ENCODE data around the gene TEC. TPM values are rescaled to one million over a fixed set of nuclear protein-coding genes. Genes with fewer than 3 reads are reported as not detected.

Gene TEC
- total RNA-seq, 2 donors from 2014 or later: 3.2 to 4.6 TPM

DNA sequence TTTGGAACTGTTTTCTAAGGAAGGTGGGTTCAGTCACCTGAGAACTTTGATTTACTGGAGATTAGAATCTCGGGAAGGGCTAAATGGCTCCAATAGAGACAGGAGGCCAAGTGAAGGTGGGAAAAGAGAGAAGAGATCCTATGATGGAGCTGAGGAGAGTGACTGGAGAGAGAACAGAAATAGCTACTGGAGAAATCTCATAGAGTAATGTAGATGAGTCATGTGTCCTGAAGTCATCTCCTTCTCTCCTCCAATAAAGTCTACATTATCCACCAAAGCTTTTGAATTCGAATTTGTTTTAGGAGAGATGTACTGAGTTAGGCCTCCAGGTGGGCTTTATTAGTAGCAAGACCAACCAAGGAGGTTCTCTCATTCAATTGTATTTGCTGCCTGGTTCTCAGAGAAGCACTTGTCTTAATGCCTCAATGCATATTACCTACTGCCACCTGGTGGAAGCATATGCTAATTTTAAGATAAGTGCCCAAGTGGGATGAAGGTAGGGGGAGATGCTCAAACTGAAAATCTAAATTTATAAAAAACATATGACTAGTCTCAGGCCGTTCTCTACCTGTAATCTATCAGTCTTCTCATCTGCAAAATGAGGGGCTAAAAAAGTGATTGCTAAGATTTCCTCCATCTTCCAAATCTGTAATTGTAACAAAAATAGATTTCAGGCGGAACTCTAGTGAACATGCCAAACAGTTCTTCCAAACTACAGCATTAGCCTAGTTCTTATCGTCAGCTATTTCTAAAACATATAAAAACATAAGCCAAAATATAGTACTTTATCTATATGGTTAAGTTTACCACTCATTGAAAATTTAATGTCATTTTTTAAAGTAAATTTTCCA, 160.0 kb downstream of the TEC start:
- intact Hi-C loops (cut with DNase I): loop anchor here in 1 of 2 donors (10.0 kb wide), 1 partner anchor 915 kb away; no protein-coding TSS in a partner anchor
- no peak for DNase-seq (ENCODE audit: low spot score)

DNA sequence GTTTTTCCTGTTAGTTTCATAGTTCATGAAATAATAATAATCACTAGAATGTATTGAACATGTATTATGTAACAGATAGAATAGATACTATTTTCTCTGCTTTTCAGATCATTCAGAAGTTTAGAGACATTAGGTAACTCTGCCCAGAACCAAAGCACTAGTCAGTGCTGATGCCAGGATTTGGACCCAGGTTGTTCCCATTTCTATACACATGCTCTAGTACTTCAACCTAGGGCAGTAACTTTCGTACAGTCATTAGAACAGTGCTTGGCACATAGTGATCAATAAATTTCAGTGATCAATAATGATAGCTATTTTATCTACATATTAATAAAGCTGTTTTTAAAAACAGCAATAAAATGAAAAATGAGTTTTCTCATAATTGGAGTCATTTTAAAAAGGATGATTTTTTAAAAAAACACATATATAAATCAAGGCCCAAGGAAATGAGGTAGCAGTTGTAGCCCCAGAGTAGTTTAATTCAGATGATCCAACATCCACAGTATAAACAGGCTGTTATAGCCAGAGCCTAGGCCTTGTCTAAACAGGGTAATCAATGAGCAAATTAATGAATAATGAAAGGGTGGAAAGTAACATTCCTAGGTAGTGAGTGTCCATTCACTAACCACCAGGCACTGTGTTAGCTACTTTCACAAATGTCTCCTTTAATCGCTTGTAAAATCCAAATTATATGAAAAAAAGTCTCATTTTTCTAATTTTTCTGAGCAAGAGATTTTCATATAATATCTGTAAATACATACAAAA, 161.1 kb downstream of the TEC start:
- no peak for DNase-seq (ENCODE audit: low spot score)

DNA sequence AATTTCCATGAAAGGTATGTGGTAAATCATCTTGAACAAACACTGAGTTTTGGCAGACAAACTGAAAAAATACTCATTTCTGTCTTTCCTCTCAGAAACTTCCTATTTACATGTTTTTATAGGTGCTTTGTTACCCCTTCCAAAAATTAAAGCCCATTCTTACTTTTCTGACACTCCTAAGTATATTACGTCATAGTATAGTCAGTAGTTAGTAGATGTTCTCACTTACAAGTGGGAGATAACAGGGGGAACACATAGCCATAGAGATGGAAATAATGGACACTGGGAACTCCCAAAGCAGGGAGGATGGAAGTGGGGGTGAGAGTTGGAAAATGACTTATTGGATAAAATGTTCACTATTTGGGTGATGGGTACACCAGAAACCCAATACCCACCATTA, 164.4 kb downstream of the TEC start:
- intact Hi-C loops (cut with DNase I): no loop called here

More for the DNA sequence above, 161.1 kb downstream of the TEC start:
- intact Hi-C loops (cut with DNase I): no loop called here

DNA sequence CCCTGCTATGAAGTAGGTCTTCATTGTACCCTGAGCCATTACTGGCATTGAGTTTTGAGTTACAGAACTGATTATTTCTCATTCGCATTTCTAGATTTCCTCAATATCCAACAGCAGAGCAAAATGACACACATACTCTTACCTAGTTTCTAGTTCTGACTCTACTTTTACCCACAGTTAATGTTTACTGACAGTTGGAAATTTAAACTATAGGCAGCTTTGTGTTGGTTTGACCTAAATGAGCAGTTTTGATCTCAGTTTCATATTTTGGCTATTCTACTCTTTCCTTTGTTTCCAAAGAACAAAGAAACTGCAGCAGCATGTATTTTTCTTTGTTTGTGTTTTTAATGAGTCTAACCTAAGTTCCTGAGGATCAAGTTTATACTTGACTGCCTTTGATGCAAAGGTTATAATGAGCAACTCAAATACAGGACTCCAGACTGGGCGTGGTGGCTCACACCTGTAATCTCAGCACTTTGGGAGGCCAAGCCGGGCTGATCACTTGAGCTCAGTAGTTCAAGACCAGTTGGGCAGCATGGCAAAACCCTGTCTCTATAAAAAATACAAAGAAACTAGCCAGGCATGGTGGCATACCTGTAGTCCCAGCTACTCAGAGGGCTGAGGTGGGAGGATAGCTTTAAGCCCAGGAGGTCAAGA, 166.0 kb downstream of the TEC start:
- intact Hi-C loops (cut with DNase I): no loop called here

More for the DNA sequence above, 164.4 kb downstream of the TEC start:
- DNase-seq (ENCODE audit: low spot score): no peak

DNA sequence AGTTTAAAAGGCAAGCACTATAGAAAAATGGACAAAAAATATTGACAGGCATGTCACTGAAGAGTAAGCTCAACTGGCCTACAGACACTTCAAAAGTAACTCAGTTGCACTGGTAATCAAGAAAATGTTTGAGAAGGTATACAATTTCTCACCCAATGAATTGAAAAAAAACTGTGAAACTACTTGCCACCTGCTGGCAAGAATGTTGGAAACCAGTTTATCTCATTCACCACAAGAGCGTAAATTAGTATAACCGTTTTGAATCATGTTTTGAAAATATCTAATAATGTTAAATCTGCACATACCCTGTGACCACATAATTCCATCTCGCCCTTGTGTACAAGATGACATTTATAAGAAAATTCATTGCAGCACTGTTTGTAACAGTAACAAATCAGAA, 167.3 kb downstream of the TEC start:
- no peak for DNase-seq (ENCODE audit: low spot score)
- intact Hi-C loops (cut with DNase I): no loop called here

More for the DNA sequence above, 166.0 kb downstream of the TEC start:
- DNase-seq (ENCODE audit: low spot score): no peak

DNA sequence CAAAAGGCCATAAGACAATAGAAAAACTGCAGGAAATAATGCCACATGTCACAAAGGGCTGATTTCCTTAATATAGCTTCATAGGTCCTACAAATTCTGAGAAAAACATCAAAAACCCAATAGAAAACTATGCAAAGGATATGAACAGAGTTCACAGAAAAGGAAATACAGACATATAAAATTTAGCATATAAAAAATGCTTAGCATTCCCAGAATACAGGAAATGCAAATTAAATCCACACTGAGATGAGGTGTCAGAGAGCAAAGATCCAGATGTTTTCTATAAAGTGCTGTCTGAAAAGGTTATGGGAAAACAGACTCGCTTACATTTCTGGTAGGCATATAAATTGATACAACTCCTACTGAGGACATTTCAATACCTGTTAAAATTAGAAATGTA, 169.4 kb downstream of the TEC start:
- DNase-seq (ENCODE audit: low spot score): no peak
- intact Hi-C loops (cut with DNase I): no loop called here

DNA sequence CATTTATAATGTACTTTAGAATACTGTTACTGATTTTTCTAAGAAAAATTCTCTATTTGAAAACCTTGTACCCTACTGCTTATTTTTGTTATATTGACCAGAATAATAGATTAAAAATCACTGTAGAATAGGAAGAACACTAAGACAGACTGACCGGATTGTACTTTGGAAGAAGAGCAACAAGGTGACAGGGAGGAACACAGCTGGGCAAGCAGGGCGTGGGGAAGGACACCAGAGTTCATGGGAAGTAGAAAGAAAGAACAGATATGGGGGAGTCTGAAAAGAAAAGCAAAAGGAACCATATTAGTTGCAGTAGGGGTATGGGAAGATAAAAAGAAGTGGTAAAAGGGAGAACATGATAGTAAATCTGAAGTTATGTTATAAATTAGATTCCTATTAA, 174.2 kb downstream of the TEC start:
- no peak for DNase-seq (ENCODE audit: low spot score)
- intact Hi-C loops (cut with DNase I): no loop called here

DNA sequence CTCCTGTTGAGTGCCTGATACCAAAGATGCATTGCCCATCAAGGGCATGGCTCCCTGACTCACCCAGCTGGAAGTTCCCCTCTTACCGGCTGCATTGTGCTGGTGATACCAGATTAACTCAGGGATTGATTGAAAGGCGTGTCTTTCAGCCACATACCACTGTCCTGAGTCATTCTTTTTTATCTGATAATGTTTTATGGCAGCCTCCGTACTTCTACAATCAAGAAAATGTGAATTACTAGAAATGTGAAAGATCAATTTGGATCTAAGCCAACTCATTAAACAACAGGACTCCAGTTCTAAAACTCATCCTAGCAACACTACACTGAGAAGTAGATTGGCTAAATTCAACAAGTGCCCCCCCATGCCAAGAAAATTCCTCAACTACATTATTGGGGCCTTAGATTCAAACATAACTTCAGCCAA, 175.6 kb downstream of the TEC start:
- intact Hi-C loops (cut with DNase I): no loop called here

DNA sequence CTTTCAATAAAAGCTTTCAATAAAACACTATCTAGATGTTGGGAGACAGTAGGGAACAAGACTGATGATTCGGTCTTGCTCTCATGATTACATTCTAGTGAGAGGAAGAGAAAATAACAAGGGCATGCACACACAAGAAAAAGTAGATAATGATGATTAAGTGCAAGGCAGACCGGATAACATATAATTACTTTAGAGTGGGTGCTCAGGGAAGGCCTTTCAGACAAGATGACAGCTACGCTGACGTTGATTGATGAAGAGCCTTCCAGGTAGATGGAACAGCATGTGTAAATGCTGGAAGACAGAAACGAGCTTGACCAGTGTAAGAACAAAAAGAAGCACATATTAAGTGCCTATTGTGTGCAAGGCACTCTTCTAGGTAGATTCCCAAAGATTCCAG, 179.0 kb downstream of the TEC start:
- DNase-seq (ENCODE audit: low spot score): no peak
- intact Hi-C loops (cut with DNase I): no loop called here

More for the DNA sequence above, 175.6 kb downstream of the TEC start:
- no peak for DNase-seq (ENCODE audit: low spot score)

DNA sequence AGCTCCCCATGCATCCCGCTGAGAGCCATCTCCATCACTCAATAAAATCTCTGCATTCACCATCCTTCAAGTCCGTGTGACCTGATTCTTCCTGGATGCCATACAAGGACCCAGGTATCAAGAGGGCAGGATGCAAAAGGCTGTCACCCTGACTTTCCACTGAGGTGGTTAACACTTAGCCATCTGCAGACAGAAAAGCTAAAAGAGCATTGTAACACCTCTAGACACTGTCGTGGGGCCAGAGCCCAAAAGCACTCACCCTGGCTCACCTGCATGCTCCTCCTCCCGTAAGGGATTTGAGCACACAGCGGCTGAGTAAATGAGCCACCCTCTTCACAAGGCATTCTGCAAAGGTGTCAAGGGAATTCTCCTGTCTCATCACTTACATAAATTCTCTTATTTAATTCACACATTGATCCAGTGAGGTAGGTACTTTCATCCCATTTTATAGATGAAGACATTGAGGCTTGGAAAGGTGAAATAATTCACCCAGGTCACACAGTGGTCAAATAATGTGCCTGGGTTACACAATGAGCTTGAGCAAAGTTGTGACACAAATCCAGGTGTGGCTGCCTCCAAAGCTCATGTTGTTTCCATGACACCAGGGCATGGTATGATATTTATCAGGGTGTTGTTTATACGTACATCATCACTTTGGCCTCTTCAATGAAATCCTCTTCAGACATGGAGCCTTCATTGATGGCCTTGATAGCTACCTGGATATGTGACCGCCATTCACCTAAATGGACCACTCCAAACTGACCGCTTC, 183.6 kb downstream of the TEC start:
- DNase-seq (ENCODE audit: low spot score): no peak
- intact Hi-C loops (cut with DNase I): loop anchor here (10.0 kb wide), 2 partner anchors 71 to 81 kb away; partner anchors contain the start of genes CNGA1 (in 1 of the 2) and NIPAL1 (in 1 of the 2)

Other genes with a start within 250 kb of the TEC start
- 1 to 10 TPM; 2.6 TPM for gene TXK, start 135.6 kb downstream of the TEC start, total RNA-seq
- gene SLAIN2, start 71.7 kb upstream of the TEC start, total RNA-seq: 100 to 1,000 TPM in 1 of 2 donors, 10 to 100 TPM in 1; 88.3 to 131 TPM
- under 1 TPM in 1 of 2 donors, not detected in 1; 0.19 TPM for gene SLC10A4, start 213.5 kb upstream of the TEC start, total RNA-seq
- gene ZAR1, start 220.4 kb upstream of the TEC start, total RNA-seq: not detected